ENCODE data around the gene UBA52.

Gene UBA52

GRCh38 chr19:18576383-18576782 lies 4.7 kb downstream of the UBA52 start:
- no peak overlapping the region for H3K27ac ChIP-seq (ENCODE audit: low read depth, low read length)
- DNase-seq, result no peak
- H2BK120ac ChIP-seq (ENCODE audit: low read depth, low read length), result no peak overlapping the region
- H2AK5ac ChIP-seq (ENCODE audit: low read length), result no peak overlapping the region
- H3K4me2 ChIP-seq (ENCODE audit: low read length), result no peak overlapping the region
- H2BK5ac ChIP-seq (ENCODE audit: low read length), result no peak overlapping the region
- H3K36me3 ChIP-seq (ENCODE audit: control insufficient read depth, insufficient read depth, low read length), result peaks cover 21% of the 10 kb centered on the region
- no peak overlapping the region for H3K23ac ChIP-seq (ENCODE audit: low read length)
- H3K79me1 ChIP-seq (ENCODE audit: low read length), result peaks cover 19% of the 10 kb centered on the region
- H3K27me3 ChIP-seq (ENCODE audit: insufficient read depth, low read length, poor library complexity), result no peaks in the 10 kb centered on the region
- peaks cover 4% of the 10 kb centered on the region for H3K4me1 ChIP-seq (ENCODE audit: control insufficient read depth, low read depth, low read length)
- H3K18ac ChIP-seq (ENCODE audit: low read length), result no peak overlapping the region
- no peak overlapping the region for H4K8ac ChIP-seq (ENCODE audit: low read depth, low read length)
- no peak overlapping the region for H3K4ac ChIP-seq (ENCODE audit: low read depth, low read length)
- H3K4me3 ChIP-seq (ENCODE audit: low read length), result no peak overlapping the region
- H3K79me2 ChIP-seq (ENCODE audit: control insufficient read depth, insufficient read depth, low read length), result peaks cover 19% of the 10 kb centered on the region
- no peak overlapping the region for H3K9ac ChIP-seq (ENCODE audit: low read length)
- no peak overlapping the region for H4K5ac ChIP-seq (ENCODE audit: low read length)
- H2BK15ac ChIP-seq (replicated peaks; ENCODE audit: low read depth), result no peak overlapping the region
- H3K56ac ChIP-seq (ENCODE audit: low read length), result no peak overlapping the region
- no CpG with 5 or more reads among the region's 8 CpGs for WGBS (ENCODE audit: extremely low coverage, insufficient coverage, low lambda C conversion rate)

DNA sequence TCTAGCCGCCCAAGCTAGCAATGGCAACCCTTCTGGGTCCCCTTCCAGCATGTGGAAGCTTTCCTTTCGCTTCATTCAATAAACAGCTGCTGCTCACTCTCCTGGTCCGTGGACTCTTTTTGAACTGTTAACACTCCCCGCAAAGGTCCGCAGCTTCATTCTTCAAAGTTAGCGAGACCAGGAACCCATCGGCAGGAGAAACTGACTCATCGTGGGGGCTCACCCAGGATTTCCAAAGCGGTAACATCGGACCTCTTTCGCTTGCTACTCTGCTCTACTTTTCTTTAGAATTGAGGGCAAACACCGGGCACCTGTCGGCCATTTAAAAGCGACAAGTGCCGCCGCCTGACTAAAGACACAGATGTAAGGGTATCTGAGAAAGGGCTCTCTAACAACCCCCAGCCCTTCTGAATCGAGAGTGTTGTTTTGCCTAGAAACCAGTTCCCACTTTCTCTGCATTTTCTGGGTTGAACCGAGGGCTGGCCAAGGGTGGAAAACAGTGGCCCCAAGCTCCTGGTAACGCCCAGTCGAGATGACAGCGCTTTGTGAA lies 5.8 kb downstream of the UBA52 start:
- Histone ChIP-seq H2BK5ac (ENCODE audit: low read length) (no peak overlapping the region), H3K79me2 (ENCODE audit: control insufficient read depth, insufficient read depth, low read length) (peaks cover 12% of the 10 kb centered on the region), H3K4me1 (ENCODE audit: control insufficient read depth, low read depth, low read length) (peaks cover 4% of the 10 kb centered on the region), H3K4me3 (ENCODE audit: low read length) (no peak overlapping the region), H3K9ac (ENCODE audit: low read length) (no peak overlapping the region), H3K18ac (ENCODE audit: low read length) (no peak overlapping the region), H3K56ac (ENCODE audit: low read length) (no peak overlapping the region), H3K27ac (ENCODE audit: low read depth, low read length) (no peak overlapping the region), H2BK120ac (ENCODE audit: low read depth, low read length) (no peak overlapping the region), H2BK15ac (replicated peaks; ENCODE audit: low read depth) (no peak overlapping the region), H3K36me3 (ENCODE audit: control insufficient read depth, insufficient read depth, low read length) (peaks cover 21% of the 10 kb centered on the region), H3K4me2 (ENCODE audit: low read length) (no peak overlapping the region), H3K79me1 (ENCODE audit: low read length) (peaks cover 19% of the 10 kb centered on the region), H3K23ac (ENCODE audit: low read length) (no peak overlapping the region), H4K5ac (ENCODE audit: low read length) (no peak overlapping the region), H3K4ac (ENCODE audit: low read depth, low read length) (no peak overlapping the region), H4K8ac (ENCODE audit: low read depth, low read length) (no peak overlapping the region), H3K27me3 (ENCODE audit: insufficient read depth, low read length, poor library complexity) (no peaks in the 10 kb centered on the region), H2AK5ac (ENCODE audit: low read length) (no peak overlapping the region)
- WGBS (ENCODE audit: extremely low coverage, insufficient coverage, low lambda C conversion rate), result no CpG with 5 or more reads among the region's 21 CpGs
- DNase-seq, result no peak

DNA sequence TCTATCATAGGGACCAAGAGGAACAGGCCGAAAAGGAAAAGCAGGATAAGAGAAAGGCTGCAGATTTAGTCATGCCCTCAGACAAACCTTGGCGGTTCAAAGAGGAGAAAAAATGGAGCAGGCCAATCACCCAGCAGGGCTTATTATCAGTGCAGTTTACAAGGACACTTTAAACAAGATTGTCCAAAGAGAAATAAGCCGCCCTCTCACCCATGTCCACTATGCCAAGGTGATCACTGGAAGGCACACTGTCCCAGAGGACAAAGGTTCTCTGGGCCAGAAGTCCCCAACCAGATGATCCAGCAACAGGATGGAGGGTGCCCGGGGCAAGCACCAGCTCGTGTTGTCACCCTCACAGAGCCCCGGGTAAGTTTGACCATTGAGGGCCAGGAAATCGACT lies 8.7 kb downstream of the UBA52 start:
- Histone ChIP-seq H2BK5ac (ENCODE audit: low read length) (no peak overlapping the region), H2AK5ac (ENCODE audit: low read length) (no peak overlapping the region), H3K9ac (ENCODE audit: low read length) (no peak overlapping the region), H2BK15ac (replicated peaks; ENCODE audit: low read depth) (no peak overlapping the region), H3K4me1 (ENCODE audit: control insufficient read depth, low read depth, low read length) (no peaks in the 10 kb centered on the region), H3K79me2 (ENCODE audit: control insufficient read depth, insufficient read depth, low read length) (no peaks in the 10 kb centered on the region), H3K27me3 (ENCODE audit: insufficient read depth, low read length, poor library complexity) (no peaks in the 10 kb centered on the region), H3K36me3 (ENCODE audit: control insufficient read depth, insufficient read depth, low read length) (peaks cover 9% of the 10 kb centered on the region), H2BK120ac (ENCODE audit: low read depth, low read length) (no peak overlapping the region), H3K27ac (ENCODE audit: low read depth, low read length) (no peak overlapping the region), H3K4ac (ENCODE audit: low read depth, low read length) (no peak overlapping the region), H3K18ac (ENCODE audit: low read length) (no peak overlapping the region), H4K5ac (ENCODE audit: low read length) (no peak overlapping the region), H3K56ac (ENCODE audit: low read length) (no peak overlapping the region), H4K8ac (ENCODE audit: low read depth, low read length) (no peak overlapping the region), H3K79me1 (ENCODE audit: low read length) (peaks cover 2% of the 10 kb centered on the region), H3K23ac (ENCODE audit: low read length) (no peak overlapping the region), H3K4me3 (ENCODE audit: low read length) (no peak overlapping the region), H3K4me2 (ENCODE audit: low read length) (no peak overlapping the region)
- WGBS (ENCODE audit: extremely low coverage, insufficient coverage, low lambda C conversion rate), result no CpG with 5 or more reads among the region's 7 CpGs
- DNase-seq, result no peak

GRCh38 chr19:18586306-18586705 lies 14.6 kb downstream of the UBA52 start:
- Histone ChIP-seq H3K4me2 (ENCODE audit: low read length) (no peak overlapping the region), H2BK5ac (ENCODE audit: low read length) (no peak overlapping the region), H3K4me3 (ENCODE audit: low read length) (no peak overlapping the region), H2AK5ac (ENCODE audit: low read length) (no peak overlapping the region), H3K27ac (ENCODE audit: low read depth, low read length) (no peak overlapping the region), H3K23ac (ENCODE audit: low read length) (no peak overlapping the region), H3K18ac (ENCODE audit: low read length) (no peak overlapping the region), H3K4ac (ENCODE audit: low read depth, low read length) (no peak overlapping the region), H3K79me1 (ENCODE audit: low read length) (peaks cover 2% of the 10 kb centered on the region), H3K56ac (ENCODE audit: low read length) (no peak overlapping the region), H2BK15ac (replicated peaks; ENCODE audit: low read depth) (no peak overlapping the region), H4K8ac (ENCODE audit: low read depth, low read length) (no peak overlapping the region), H3K79me2 (ENCODE audit: control insufficient read depth, insufficient read depth, low read length) (no peaks in the 10 kb centered on the region), H3K27me3 (ENCODE audit: insufficient read depth, low read length, poor library complexity) (no peaks in the 10 kb centered on the region), H2BK120ac (ENCODE audit: low read depth, low read length) (no peak overlapping the region), H3K4me1 (ENCODE audit: control insufficient read depth, low read depth, low read length) (peaks cover 3% of the 10 kb centered on the region), H3K9ac (ENCODE audit: low read length) (no peak overlapping the region), H4K5ac (ENCODE audit: low read length) (no peak overlapping the region), H3K36me3 (ENCODE audit: control insufficient read depth, insufficient read depth, low read length) (peaks cover 3% of the 10 kb centered on the region)
- DNase-seq, result no peak
- WGBS (ENCODE audit: extremely low coverage, insufficient coverage, low lambda C conversion rate), result no CpG with 5 or more reads among the region's 2 CpGs

DNA sequence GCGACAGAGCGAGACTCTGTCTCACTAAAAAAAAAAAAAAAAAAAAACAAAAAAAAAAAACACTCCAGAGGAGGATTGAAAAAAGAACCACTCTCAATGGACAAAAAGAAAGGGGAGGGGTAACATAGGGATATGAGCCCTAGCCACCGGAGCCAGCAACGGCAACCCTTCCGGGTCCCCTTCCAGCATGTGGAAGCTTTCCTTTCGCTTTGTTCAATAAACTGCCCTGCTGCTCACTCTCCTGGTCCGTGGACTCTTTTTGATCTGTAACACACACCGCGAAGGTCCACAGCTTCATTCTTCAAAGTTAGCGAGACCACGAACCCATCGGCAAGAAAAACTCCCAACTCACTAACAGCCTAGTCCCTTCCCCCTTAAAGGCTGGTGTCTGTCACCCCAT lies 15.9 kb downstream of the UBA52 start:
- no peak overlapping the region for H3K18ac ChIP-seq (ENCODE audit: low read length)
- H4K5ac ChIP-seq (ENCODE audit: low read length), result no peak overlapping the region
- peak overlapping the region; percentile 100 for H3K56ac ChIP-seq (ENCODE audit: low read length)
- H3K4me2 ChIP-seq (ENCODE audit: low read length), result no peak overlapping the region
- H2BK120ac ChIP-seq (ENCODE audit: low read depth, low read length), result no peak overlapping the region
- no peak overlapping the region for H3K23ac ChIP-seq (ENCODE audit: low read length)
- H3K4me3 ChIP-seq (ENCODE audit: low read length), result no peak overlapping the region
- no peaks in the 10 kb centered on the region for H3K27me3 ChIP-seq (ENCODE audit: insufficient read depth, low read length, poor library complexity)
- no peaks in the 10 kb centered on the region for H3K79me2 ChIP-seq (ENCODE audit: control insufficient read depth, insufficient read depth, low read length)
- no peak overlapping the region for H2BK5ac ChIP-seq (ENCODE audit: low read length)
- no peak overlapping the region for H3K27ac ChIP-seq (ENCODE audit: low read depth, low read length)
- H3K79me1 ChIP-seq (ENCODE audit: low read length), result peaks cover 2% of the 10 kb centered on the region
- DNase-seq, result no peak
- no peak overlapping the region for H4K8ac ChIP-seq (ENCODE audit: low read depth, low read length)
- H2AK5ac ChIP-seq (ENCODE audit: low read length), result no peak overlapping the region
- no CpG with 5 or more reads among the region's 12 CpGs for WGBS (ENCODE audit: extremely low coverage, insufficient coverage, low lambda C conversion rate)
- H3K36me3 ChIP-seq (ENCODE audit: control insufficient read depth, insufficient read depth, low read length), result peaks cover 3% of the 10 kb centered on the region
- no peak overlapping the region for H3K4ac ChIP-seq (ENCODE audit: low read depth, low read length)
- no peak overlapping the region for H2BK15ac ChIP-seq (replicated peaks; ENCODE audit: low read depth)
- H3K9ac ChIP-seq (ENCODE audit: low read length), result no peak overlapping the region
- H3K4me1 ChIP-seq (ENCODE audit: control insufficient read depth, low read depth, low read length), result peaks cover 3% of the 10 kb centered on the region

DNA sequence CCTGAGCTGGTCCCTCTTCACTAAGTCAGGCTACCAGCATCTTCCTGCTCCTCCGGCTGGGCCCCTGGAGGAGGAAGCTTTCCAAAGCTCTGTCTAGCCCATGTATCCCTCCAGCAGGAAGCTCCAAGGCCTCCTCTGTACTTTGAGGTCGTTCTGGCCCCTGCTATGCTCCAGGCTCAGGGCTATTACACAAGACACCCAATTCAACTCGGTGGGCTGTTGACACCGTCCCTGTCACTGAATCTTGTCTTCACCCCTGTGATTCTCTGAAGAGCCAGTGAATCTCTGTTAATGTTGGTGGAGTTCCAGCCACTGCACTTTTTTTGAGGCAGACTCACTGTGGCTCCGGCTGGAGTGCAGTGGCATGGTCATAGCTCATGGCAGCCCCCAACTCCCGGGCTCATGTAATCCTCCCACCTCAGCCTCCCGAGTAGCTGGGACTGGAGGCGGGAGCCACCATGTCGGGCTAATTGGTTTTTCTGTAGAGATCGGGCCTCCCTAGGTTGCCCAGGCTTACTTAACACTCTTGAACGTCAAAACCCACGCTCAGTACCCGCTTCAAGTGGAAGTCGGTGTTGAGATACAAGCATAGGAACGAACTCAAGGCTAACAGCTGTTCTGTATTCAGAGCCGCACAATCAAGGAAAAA lies 16.4 kb downstream of the UBA52 start:
- H2BK15ac ChIP-seq (replicated peaks; ENCODE audit: low read depth), result no peak overlapping the region
- WGBS (ENCODE audit: extremely low coverage, insufficient coverage, low lambda C conversion rate), result no CpG with 5 or more reads among the region's 16 CpGs
- no peaks in the 10 kb centered on the region for H3K79me2 ChIP-seq (ENCODE audit: control insufficient read depth, insufficient read depth, low read length)
- peak overlapping the region; percentile 29 for H3K18ac ChIP-seq (ENCODE audit: low read length)
- H3K79me1 ChIP-seq (ENCODE audit: low read length), result peaks cover 2% of the 10 kb centered on the region
- H3K23ac ChIP-seq (ENCODE audit: low read length), result no peak overlapping the region
- H3K4me1 ChIP-seq (ENCODE audit: control insufficient read depth, low read depth, low read length), result peaks cover 3% of the 10 kb centered on the region
- H3K4ac ChIP-seq (ENCODE audit: low read depth, low read length), result peak overlapping the region; percentile 37
- H4K5ac ChIP-seq (ENCODE audit: low read length), result no peak overlapping the region
- no peaks in the 10 kb centered on the region for H3K27me3 ChIP-seq (ENCODE audit: insufficient read depth, low read length, poor library complexity)
- H3K9ac ChIP-seq (ENCODE audit: low read length), result peak overlapping the region; percentile 98
- H3K27ac ChIP-seq (ENCODE audit: low read depth, low read length), result peak overlapping the region; percentile 9
- no peak overlapping the region for H2BK120ac ChIP-seq (ENCODE audit: low read depth, low read length)
- peak overlapping the region; percentile 100 for H3K56ac ChIP-seq (ENCODE audit: low read length)
- H2AK5ac ChIP-seq (ENCODE audit: low read length), result no peak overlapping the region
- H3K4me2 ChIP-seq (ENCODE audit: low read length), result peak overlapping the region; percentile 30
- H3K36me3 ChIP-seq (ENCODE audit: control insufficient read depth, insufficient read depth, low read length), result peaks cover 3% of the 10 kb centered on the region
- no peak overlapping the region for H2BK5ac ChIP-seq (ENCODE audit: low read length)
- no peak for DNase-seq
- H4K8ac ChIP-seq (ENCODE audit: low read depth, low read length), result peak overlapping the region; percentile 31
- H3K4me3 ChIP-seq (ENCODE audit: low read length), result peak overlapping the region; percentile 18

Measured in mesendoderm (in vitro differentiated cells).